Measurements from ENCODE around the gene HSFX2.
A peak's percentile ranks its signal among the peaks of the same experiment; 100 is the strongest.
"Not testable (repeated sequence)": the region's sequence is repeated elsewhere in the genome, so short reads cannot be mapped to it uniquely, and the experiment has no call there.

The HSFX2 gene

GRCh38 chrX:149605248-149605885, 10.3 kb upstream of the HSFX2 start:
- peak; percentile 99 for TF ChIP-seq PRDM1 (tag by site-specific recombination; IDR thresholded peaks at IDR 0.05)
- CTCF ChIA-PET; H3K4me3 ChIP-seq (ENCODE audit: low read depth, low read length); H3K9me3 ChIP-seq (ENCODE audit: control insufficient read depth, insufficient read depth, low read depth, low read length); POLR2A ChIA-PET; H3K27ac ChIP-seq (ENCODE audit: extremely low read depth, low read depth, low read length); H3K4me1 ChIP-seq (ENCODE audit: control insufficient read depth, insufficient read depth, low read length): not testable (repeated sequence)
- H3K36me3 ChIP-seq (ENCODE audit: control insufficient read depth in 2 of 2, insufficient read depth in 1 of 2, low read length in 2 of 2) = peaks cover 18 to 24% of the 10 kb centered on the region in 2 experiments

- H3K27ac ChIP-seq (ENCODE audit: extremely low read depth, low read depth, low read length); POLR2A ChIA-PET; H3K4me3 ChIP-seq (ENCODE audit: low read depth, low read length); H3K4me1 ChIP-seq (ENCODE audit: control insufficient read depth, insufficient read depth, low read length); H3K9me3 ChIP-seq (ENCODE audit: control insufficient read depth, insufficient read depth, low read depth, low read length); CTCF ChIA-PET; H3K36me3 ChIP-seq (ENCODE audit: control insufficient read depth in 2 of 2, insufficient read depth in 1 of 2, low read length in 2 of 2): not testable (repeated sequence)
Measured at GRCh38 chrX:149598603-149599002, 3.5 kb upstream of the HSFX2 start.

GRCh38 chrX:149595943-149596342, 829 bp upstream of the HSFX2 start:
- H3K27ac ChIP-seq (ENCODE audit: extremely low read depth, low read depth, low read length); H3K36me3 ChIP-seq (ENCODE audit: control insufficient read depth in 2 of 2, insufficient read depth in 1 of 2, low read length in 2 of 2); H3K4me3 ChIP-seq (ENCODE audit: low read depth, low read length); CTCF ChIA-PET; H3K9me3 ChIP-seq (ENCODE audit: control insufficient read depth, insufficient read depth, low read depth, low read length); H3K4me1 ChIP-seq (ENCODE audit: control insufficient read depth, insufficient read depth, low read length); POLR2A ChIA-PET: not testable (repeated sequence)

GRCh38 chrX:149590993-149591392, 4.1 kb downstream of the HSFX2 start:
- H3K9me3 ChIP-seq (ENCODE audit: control insufficient read depth, insufficient read depth, low read depth, low read length); H3K4me3 ChIP-seq (ENCODE audit: low read depth, low read length); POLR2A ChIA-PET; H3K36me3 ChIP-seq (ENCODE audit: control insufficient read depth in 2 of 2, insufficient read depth in 1 of 2, low read length in 2 of 2); H3K27ac ChIP-seq (ENCODE audit: extremely low read depth, low read depth, low read length); CTCF ChIA-PET; H3K4me1 ChIP-seq (ENCODE audit: control insufficient read depth, insufficient read depth, low read length): not testable (repeated sequence)

- POLR2A ChIA-PET; H3K4me1 ChIP-seq (ENCODE audit: control insufficient read depth, insufficient read depth, low read length); CTCF ChIA-PET; H3K9me3 ChIP-seq (ENCODE audit: control insufficient read depth, insufficient read depth, low read depth, low read length); H3K27ac ChIP-seq (ENCODE audit: extremely low read depth, low read depth, low read length); H3K36me3 ChIP-seq (ENCODE audit: control insufficient read depth in 2 of 2, insufficient read depth in 1 of 2, low read length in 2 of 2); H3K4me3 ChIP-seq (ENCODE audit: low read depth, low read length): not testable (repeated sequence)
Measured at GRCh38 chrX:149587359-149587758, 7.8 kb downstream of the HSFX2 start, which contains the start of gene MAGEA9B. TSS of gene MAGEA9B (minus strand) at chrX:149587459. CDS start at chrX:149583179, 4,280 bp downstream.

- CTCF ChIA-PET; H3K4me1 ChIP-seq (ENCODE audit: control insufficient read depth, insufficient read depth, low read length); H3K4me3 ChIP-seq (ENCODE audit: low read depth, low read length); H3K9me3 ChIP-seq (ENCODE audit: control insufficient read depth, insufficient read depth, low read depth, low read length); POLR2A ChIA-PET; H3K36me3 ChIP-seq (ENCODE audit: control insufficient read depth in 2 of 2, insufficient read depth in 1 of 2, low read length in 2 of 2); H3K27ac ChIP-seq (ENCODE audit: extremely low read depth, low read depth, low read length): not testable (repeated sequence)
Measured at GRCh38 chrX:149585631-149586030, 9.5 kb downstream of the HSFX2 start.

- H3K9me3 ChIP-seq (ENCODE audit: control insufficient read depth, insufficient read depth, low read depth, low read length); H3K27ac ChIP-seq (ENCODE audit: extremely low read depth, low read depth, low read length); CTCF ChIA-PET; H3K4me3 ChIP-seq (ENCODE audit: low read depth, low read length); H3K36me3 ChIP-seq (ENCODE audit: control insufficient read depth in 2 of 2, insufficient read depth in 1 of 2, low read length in 2 of 2): not testable (repeated sequence)
- H3K4me1 ChIP-seq (ENCODE audit: control insufficient read depth, insufficient read depth, low read length) = peaks cover 16% of the 10 kb centered on the region
- POLR2A ChIA-PET = interaction anchor here (0.6 kb wide), 1 partner anchor 33 kb away, joined by 3 read pairs; the partner anchor contains the start of gene EOLA1
Measured at GRCh38 chrX:149573456-149573855, 21.7 kb downstream of the HSFX2 start.

- no peak overlapping the region for H3K4me3 ChIP-seq (ENCODE audit: low read depth, low read length)
- no peaks in the 10 kb centered on the region for H3K36me3 ChIP-seq (ENCODE audit: control insufficient read depth in 2 of 2, insufficient read depth in 1 of 2, low read length in 2 of 2)
- POLR2A ChIA-PET = interaction anchor here (0.6 kb wide), 1 partner anchor 32 kb away, joined by 3 read pairs; the partner anchor contains the start of gene EOLA1
- peaks cover 16% of the 10 kb centered on the region for H3K4me1 ChIP-seq (ENCODE audit: control insufficient read depth, insufficient read depth, low read length)
- no peak overlapping the region for H3K27ac ChIP-seq (ENCODE audit: extremely low read depth, low read depth, low read length)
- CTCF ChIA-PET = interaction anchor here (0.7 kb wide), 1 partner anchor 60 kb away, joined by 3 read pairs; no protein-coding TSS in a partner anchor
- no peaks in the 10 kb centered on the region for H3K9me3 ChIP-seq (ENCODE audit: control insufficient read depth, insufficient read depth, low read depth, low read length)
- TF ChIP-seq ZNF707 (tag by site-specific recombination; IDR thresholded peaks at IDR 0.05) = no peak
- no peak for TF ChIP-seq ZBTB17 (tag by site-specific recombination; IDR thresholded peaks at IDR 0.05)
- no peak for TF ChIP-seq ZNF529 (tag by site-specific recombination; IDR thresholded peaks at IDR 0.05; ENCODE audit: insufficient replicate concordance)
- no peak for TF ChIP-seq ZNF18 (tag by site-specific recombination; IDR thresholded peaks at IDR 0.05)
- TF ChIP-seq ZBTB44 (tag by site-specific recombination; IDR thresholded peaks at IDR 0.05) = no peak
- TF ChIP-seq ZNF768 (tag by site-specific recombination; IDR thresholded peaks at IDR 0.05) = no peak
- TF ChIP-seq ZNF394 (tag by site-specific recombination; IDR thresholded peaks at IDR 0.05; ENCODE audit: borderline replicate concordance) = no peak
- no peak for TF ChIP-seq EGR2 (tag by site-specific recombination; IDR thresholded peaks at IDR 0.05; ENCODE audit: low read depth)
- TF ChIP-seq PRDM1 (tag by site-specific recombination; IDR thresholded peaks at IDR 0.05) = no peak
- no peak for TF ChIP-seq ZNF843 (tag by site-specific recombination; IDR thresholded peaks at IDR 0.05)
Measured at GRCh38 chrX:149572743-149573142, 22.4 kb downstream of the HSFX2 start.

All from HEK293 (cell line).